Vagina (tissue), 2 donors: ENCODE measurements around the gene YWHAB.

Experiments used
- POLR2A ChIP-seq, 2 donors: fragments of 450-650 bp; IDR thresholded peaks; one replicate each; pipeline ENCODE4 v1.6.1; 2017; ENCODE audit warnings: antibody characterized with exemption in 2 of 2, mild to moderate bottlenecking in 2 of 2, moderate library complexity in 2 of 2
- TF ChIP-seq, protein P1 (sequence below), 3 experiments: fragments of 450-650 bp in 2 of 3; fragments of 200-600 bp in 1 of 3; sonication (generic) in 1 of 3; IDR thresholded peaks; one replicate each; pipeline ENCODE4 v1.5.1; 2017 to 2019; ENCODE audit warnings: antibody characterized with exemption in 3 of 3, mild to moderate bottlenecking in 2 of 3, moderate library complexity in 2 of 3

- TF ChIP-seq POLR2A (IDR thresholded peaks at IDR 0.05), result no peak
- TF ChIP-seq, protein P1, sequence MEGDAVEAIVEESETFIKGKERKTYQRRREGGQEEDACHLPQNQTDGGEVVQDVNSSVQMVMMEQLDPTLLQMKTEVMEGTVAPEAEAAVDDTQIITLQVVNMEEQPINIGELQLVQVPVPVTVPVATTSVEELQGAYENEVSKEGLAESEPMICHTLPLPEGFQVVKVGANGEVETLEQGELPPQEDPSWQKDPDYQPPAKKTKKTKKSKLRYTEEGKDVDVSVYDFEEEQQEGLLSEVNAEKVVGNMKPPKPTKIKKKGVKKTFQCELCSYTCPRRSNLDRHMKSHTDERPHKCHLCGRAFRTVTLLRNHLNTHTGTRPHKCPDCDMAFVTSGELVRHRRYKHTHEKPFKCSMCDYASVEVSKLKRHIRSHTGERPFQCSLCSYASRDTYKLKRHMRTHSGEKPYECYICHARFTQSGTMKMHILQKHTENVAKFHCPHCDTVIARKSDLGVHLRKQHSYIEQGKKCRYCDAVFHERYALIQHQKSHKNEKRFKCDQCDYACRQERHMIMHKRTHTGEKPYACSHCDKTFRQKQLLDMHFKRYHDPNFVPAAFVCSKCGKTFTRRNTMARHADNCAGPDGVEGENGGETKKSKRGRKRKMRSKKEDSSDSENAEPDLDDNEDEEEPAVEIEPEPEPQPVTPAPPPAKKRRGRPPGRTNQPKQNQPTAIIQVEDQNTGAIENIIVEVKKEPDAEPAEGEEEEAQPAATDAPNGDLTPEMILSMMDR (IDR thresholded peaks at IDR 0.05), result no peak
Measured at GRCh38 chr20:44946271-44946852, 60.9 kb downstream of the YWHAB start.
